CD14-positive monocyte (primary cell): ENCODE results near the gene SLIT3. TPM values are rescaled to one million over a fixed set of nuclear protein-coding genes. Genes with fewer than 3 reads are reported as not detected.

Experiments used
- DNase-seq, 3 donors: peaks; one replicate each; pipeline ENCODE4 v3.0.0-alpha.2; 2011 to 2022
- H2AFZ ChIP-seq: 2 replicates; pipeline ENCODE4 v1.6.0; 2012; ENCODE audit warnings: mild to moderate bottlenecking, low read depth, low read length, inconsistent platforms; ENCODE audit not compliant: insufficient read depth, poor library complexity, severe bottlenecking
- H3K27ac ChIP-seq, 2 donors: 1 replicate in 1 of 2; 2 replicates in 1 of 2; pipeline ENCODE4 v1.5.1; 2012 to 2013; ENCODE audit warnings: low read length in 2 of 2, control low read depth in 1 of 2, inconsistent platforms in 1 of 2, low read depth in 1 of 2, mild to moderate bottlenecking in 1 of 2
- H3K27me3 ChIP-seq, 2 donors: one replicate each; pipeline versions ENCODE4 v1.6.0 to v1.6.1; 2011 to 2013; ENCODE audit warnings: low read length in 2 of 2; ENCODE audit not compliant: control insufficient read depth in 2 of 2, insufficient read depth in 2 of 2
- H3K36me3 ChIP-seq, 2 donors: replicated peaks in 1 of 2; 1 replicate in 1 of 2; 2 replicates in 1 of 2; pipeline versions ENCODE4 v1.5.1 to v1.6.1; 2012 to 2013; ENCODE audit warnings: low read length in 2 of 2, control low read depth in 1 of 2, inconsistent platforms in 1 of 2, mild to moderate bottlenecking in 1 of 2; ENCODE audit not compliant: insufficient read depth in 2 of 2, control insufficient read depth in 1 of 2
- H3K4me1 ChIP-seq, 2 donors: 1 replicate in 1 of 2; 2 replicates in 1 of 2; pipeline versions ENCODE4 v1.5.1 to v1.6.1; 2012 to 2013; ENCODE audit warnings: low read length in 2 of 2, control low read depth in 1 of 2, inconsistent platforms in 1 of 2, mild to moderate bottlenecking in 1 of 2, moderate library complexity in 1 of 2; ENCODE audit not compliant: insufficient read depth in 2 of 2, control insufficient read depth in 1 of 2
- H3K4me2 ChIP-seq: replicated peaks from 2 replicates; pipeline ENCODE3; 2012; ENCODE audit warnings: low read length, moderate library complexity, mild to moderate bottlenecking; ENCODE audit not compliant: poor library complexity, severe bottlenecking; ENCODE audit errors: extremely low read depth
- H3K4me3 ChIP-seq, 3 experiments: fragments of 200-600 bp in 1 of 3; sonication (generic) in 1 of 3; replicated peaks in 1 of 3; 1 replicate in 2 of 3; 2 replicates in 1 of 3; pipeline ENCODE4 v1.5.1; 2011 to 2013; ENCODE audit warnings: low read length in 3 of 3, mild to moderate bottlenecking in 3 of 3, control low read depth in 2 of 3, low read depth in 2 of 3, inconsistent platforms in 1 of 3, moderate library complexity in 1 of 3
- H3K79me2 ChIP-seq: 2 replicates; pipeline ENCODE4 v1.6.0; 2012; ENCODE audit warnings: mild to moderate bottlenecking, control low read depth, inconsistent platforms, low read length, moderate library complexity; ENCODE audit not compliant: insufficient read depth
- H3K9ac ChIP-seq: 2 replicates; pipeline ENCODE4 v1.6.0; 2017; ENCODE audit warnings: low read length, mild to moderate bottlenecking; ENCODE audit not compliant: insufficient read depth, poor library complexity, severe bottlenecking
- H3K9me3 ChIP-seq, 2 donors: replicated peaks in 1 of 2; 1 replicate in 1 of 2; 2 replicates in 1 of 2; pipeline versions ENCODE4 v1.5.1 to v1.6.1; 2012 to 2013; ENCODE audit warnings: low read length in 2 of 2, control low read depth in 1 of 2; ENCODE audit not compliant: control insufficient read depth in 1 of 2, insufficient read depth in 1 of 2
- H4K20me1 ChIP-seq: 2 replicates; pipeline ENCODE4 v1.6.0; 2012; ENCODE audit warnings: mild to moderate bottlenecking, low read length, control low read depth, moderate library complexity; ENCODE audit not compliant: insufficient read depth
- H3K27ac Mint-ChIP-seq, 7 donors: one replicate each; pipeline ENCODE4 v1.8.0; 2020; ENCODE audit warnings: mild to moderate bottlenecking in 7 of 7, mixed read lengths in 7 of 7, moderate library complexity in 6 of 7, inconsistent platforms in 2 of 7
- H3K27me3 Mint-ChIP-seq, 3 donors: one replicate each; pipeline ENCODE4 v1.8.0; 2021 to 2022; ENCODE audit warnings: low read depth in 3 of 3, mild to moderate bottlenecking in 3 of 3, mixed read lengths in 3 of 3, moderate library complexity in 3 of 3, inconsistent platforms in 1 of 3
- H3K36me3 Mint-ChIP-seq, 2 donors: one replicate each; pipeline ENCODE4 v1.8.0; 2020; ENCODE audit warnings: mixed read lengths in 2 of 2, inconsistent platforms in 1 of 2, mild to moderate bottlenecking in 1 of 2
- H3K4me1 Mint-ChIP-seq: one replicate; pipeline ENCODE4 v1.8.0; 2020; ENCODE audit warnings: mild to moderate bottlenecking, mixed read lengths
- H3K4me3 Mint-ChIP-seq, 2 donors: one replicate each; pipeline ENCODE4 v1.8.0; 2020; ENCODE audit warnings: mild to moderate bottlenecking in 2 of 2, mixed read lengths in 2 of 2, moderate library complexity in 1 of 2
- H3K9me3 Mint-ChIP-seq, 7 donors: one replicate each; pipeline ENCODE4 v1.8.0; 2020 to 2022; ENCODE audit warnings: mixed read lengths in 7 of 7, mild to moderate bottlenecking in 6 of 7, moderate library complexity in 6 of 7, inconsistent platforms in 2 of 7
- WGBS: methylation state at CpG from one replicate; pipeline ENCODE4 v1.1.5; 2013; ENCODE audit warnings: missing lambda C conversion rate; ENCODE audit not compliant: insufficient coverage; 5-methylcytosine and 5-hydroxymethylcytosine counted together
- intact Hi-C, 2 donors: fragments of 100-400 bp; cut with micrococcal nuclease; formaldehyde crosslinking; loops; one replicate each; pipeline versions ENCODE4 v1.15.0 to v1.15.1; 2023
- polyA plus RNA-seq, 3 donors: library from polyadenylated mRNA; depleted of rRNA in 1 of 3; unstranded in 2 of 3; stranded (reverse) in 1 of 3; fragments of 300-500 nt in 2 of 3; fragments of >200 nt in 1 of 3; fragmentation: Illumina TruSeq in 2 of 3; gene quantifications; 1 replicate in 2 of 3; 2 replicates in 1 of 3; pipeline ENCODE4 v1.2.3, GENCODE V29; 2012 to 2021
- TF ChIP-seq, protein P1 (sequence below): fragments of 200-600 bp; IDR thresholded peaks from one replicate; pipeline ENCODE4 v1.8.0; 2022; ENCODE audit warnings: antibody characterized with exemption, mild to moderate bottlenecking

Gene SLIT3
- polyA plus RNA-seq, 3 donors, result not detected

DNA sequence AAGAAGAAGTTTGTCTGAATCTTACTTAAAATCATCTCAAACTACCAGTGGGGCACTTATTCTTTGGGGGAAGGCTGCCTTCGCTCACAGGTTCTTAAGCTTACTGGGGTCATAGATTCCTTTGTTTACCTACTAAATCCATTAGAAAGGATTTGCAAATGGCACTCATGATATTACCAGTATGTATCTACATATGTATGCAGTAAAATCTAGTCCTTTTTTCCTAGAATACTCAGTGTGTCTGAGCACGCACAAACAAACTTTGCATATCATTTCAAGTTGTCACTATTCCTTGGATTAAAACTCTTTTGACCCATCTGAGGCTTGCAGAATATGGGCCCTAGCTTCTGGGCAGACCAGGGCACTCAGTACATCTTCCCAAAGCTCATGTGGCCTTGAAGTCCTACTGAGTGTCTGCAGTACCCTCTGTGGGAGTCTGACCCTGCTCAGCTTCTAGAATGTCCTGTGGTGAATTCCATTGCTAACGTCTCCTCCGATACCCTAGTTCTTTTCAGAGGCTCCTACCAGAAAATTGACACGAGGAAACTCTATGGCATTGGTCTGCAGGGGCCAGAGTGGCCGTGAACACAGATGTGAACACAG lies 297.9 kb downstream of the SLIT3 start:
- H4K20me1 ChIP-seq, result no peaks in the 10 kb centered on the region
- H3K9ac ChIP-seq, result no peak overlapping the region
- H3K27ac ChIP-seq, result no peak overlapping the region
- Mint-ChIP-seq H3K27me3 (peaks cover 0 to 4% (median 3%) of the 10 kb centered on the region in 3 donors), H3K4me3 (no peak overlapping the region), H3K27ac (no peak overlapping the region), H3K9me3 (peaks cover 0 to 1% (median 0%) of the 10 kb centered on the region in 7 donors), H3K4me1 (no peaks in the 10 kb centered on the region), H3K36me3 (no peaks in the 10 kb centered on the region)
- H3K9me3 ChIP-seq, result no peaks in the 10 kb centered on the region
- H3K79me2 ChIP-seq, result no peaks in the 10 kb centered on the region
- TF ChIP-seq, protein P1, sequence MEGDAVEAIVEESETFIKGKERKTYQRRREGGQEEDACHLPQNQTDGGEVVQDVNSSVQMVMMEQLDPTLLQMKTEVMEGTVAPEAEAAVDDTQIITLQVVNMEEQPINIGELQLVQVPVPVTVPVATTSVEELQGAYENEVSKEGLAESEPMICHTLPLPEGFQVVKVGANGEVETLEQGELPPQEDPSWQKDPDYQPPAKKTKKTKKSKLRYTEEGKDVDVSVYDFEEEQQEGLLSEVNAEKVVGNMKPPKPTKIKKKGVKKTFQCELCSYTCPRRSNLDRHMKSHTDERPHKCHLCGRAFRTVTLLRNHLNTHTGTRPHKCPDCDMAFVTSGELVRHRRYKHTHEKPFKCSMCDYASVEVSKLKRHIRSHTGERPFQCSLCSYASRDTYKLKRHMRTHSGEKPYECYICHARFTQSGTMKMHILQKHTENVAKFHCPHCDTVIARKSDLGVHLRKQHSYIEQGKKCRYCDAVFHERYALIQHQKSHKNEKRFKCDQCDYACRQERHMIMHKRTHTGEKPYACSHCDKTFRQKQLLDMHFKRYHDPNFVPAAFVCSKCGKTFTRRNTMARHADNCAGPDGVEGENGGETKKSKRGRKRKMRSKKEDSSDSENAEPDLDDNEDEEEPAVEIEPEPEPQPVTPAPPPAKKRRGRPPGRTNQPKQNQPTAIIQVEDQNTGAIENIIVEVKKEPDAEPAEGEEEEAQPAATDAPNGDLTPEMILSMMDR, result no peak
- no peaks in the 10 kb centered on the region for H3K27me3 ChIP-seq
- no peak for DNase-seq
- no peaks in the 10 kb centered on the region for H3K4me1 ChIP-seq
- 95% methylated on average over 5 of the region's 6 CpGs for WGBS
- no peak overlapping the region for H3K4me2 ChIP-seq
- no peak overlapping the region for H3K4me3 ChIP-seq
- H2AFZ ChIP-seq, result no peak overlapping the region
- no peaks in the 10 kb centered on the region for H3K36me3 ChIP-seq
- intact Hi-C loops, result no loop called here

DNA sequence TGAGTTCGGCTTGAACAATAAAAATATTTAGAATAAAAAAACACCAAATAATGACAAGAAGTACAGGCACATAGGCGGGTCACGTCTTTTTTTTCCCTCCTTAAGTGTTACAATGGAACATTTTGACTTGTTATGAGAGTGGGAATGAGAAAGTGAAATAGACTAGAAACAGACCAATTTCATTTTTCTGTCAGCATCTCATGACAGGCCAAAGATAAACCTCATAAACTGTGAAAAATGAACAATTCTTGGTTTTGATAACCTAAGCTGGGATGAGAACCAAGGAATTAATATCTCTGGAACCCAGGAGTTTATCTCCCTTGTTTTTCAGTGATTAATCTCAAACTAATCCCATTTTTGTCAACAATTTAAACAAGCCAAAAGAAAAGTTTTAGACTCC lies 299.5 kb downstream of the SLIT3 start:
- Histone ChIP-seq H2AFZ (no peak overlapping the region), H3K79me2 (no peaks in the 10 kb centered on the region), H3K4me1 (no peaks in the 10 kb centered on the region), H3K27ac (no peak overlapping the region), H3K9me3 (no peaks in the 10 kb centered on the region), H3K9ac (no peak overlapping the region), H3K4me2 (no peak overlapping the region), H3K4me3 (no peak overlapping the region), H4K20me1 (no peaks in the 10 kb centered on the region), H3K36me3 (no peaks in the 10 kb centered on the region), H3K27me3 (no peaks in the 10 kb centered on the region)
- H3K36me3 Mint-ChIP-seq, result no peaks in the 10 kb centered on the region
- H3K27ac Mint-ChIP-seq, result no peak overlapping the region
- WGBS, result no CpG with 5 or more reads among the region's 3 CpGs
- DNase-seq, result no peak
- H3K9me3 Mint-ChIP-seq, result peaks cover 0 to 1% (median 0%) of the 10 kb centered on the region in 7 donors
- peaks cover 3 to 4% (median 3%) of the 10 kb centered on the region in 3 donors for H3K27me3 Mint-ChIP-seq
- no peaks in the 10 kb centered on the region for H3K4me1 Mint-ChIP-seq
- TF ChIP-seq, protein P1, result no peak
- no peak overlapping the region for H3K4me3 Mint-ChIP-seq
- intact Hi-C loops, result no loop called here
